MM.1S (cell line): ENCODE data around the gene SPAG16.

Experiments
- CTCF ChIP-seq: fragments of 300-600 bp; sonication (generic); IDR thresholded peaks from 2 replicates; pipeline ENCODE4 v1.5.1; 2016; ENCODE audit warnings: antibody characterized with exemption, low read length, mixed read lengths
- EZH2 ChIP-seq: fragments of 300-600 bp; sonication (generic); optimal IDR thresholded peaks from 2 replicates; pipeline ENCODE3; 2017; ENCODE audit warnings: low read depth, mild to moderate bottlenecking, antibody characterized with exemption, low read length, mixed read lengths

GRCh38 chr2:214006601-214007000 lies 722.3 kb downstream of the SPAG16 start:
- TF ChIP-seq CTCF (no peak), EZH2 (no peak)
